ENCODE results near the gene ADCY9. TPM values are rescaled to one million over a fixed set of nuclear protein-coding genes. Genes with fewer than 3 reads are reported as not detected.
"Not testable (repeated sequence)": the region's sequence is repeated elsewhere in the genome, so short reads cannot be mapped to it uniquely, and the experiment has no call there.

Gene ADCY9
- total and polyA plus RNA-seq, 2 donors (not counting 1 experiment from before 2014, with no cell fraction given), result 1.7 to 2.1 TPM

DNA sequence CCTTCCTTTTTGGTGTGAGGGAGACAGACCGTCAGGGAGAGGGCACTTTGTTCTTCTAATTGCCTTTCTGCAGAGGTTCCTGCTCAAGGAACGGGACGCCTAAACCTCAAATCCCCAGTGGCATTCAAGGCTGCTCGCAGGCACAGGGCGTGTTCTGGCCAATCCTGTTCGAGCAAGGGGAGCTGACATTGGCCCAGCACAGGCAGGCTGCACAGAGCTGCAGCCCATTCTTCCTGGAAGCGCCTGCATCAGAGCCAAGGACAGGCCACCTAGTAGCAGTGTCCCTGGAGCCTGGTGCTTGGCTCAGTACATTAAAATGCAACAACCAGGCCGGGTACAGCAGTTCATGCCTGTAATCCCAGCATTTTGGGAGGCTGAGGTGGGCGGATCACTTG lies 163.5 kb downstream of the ADCY9 start:
- ChIA-PET CTCF (interaction anchor here (1.2 kb wide), 1 partner anchor 18 kb away, joined by 4 read pairs; no protein-coding TSS in a partner anchor), POLR2A (no interaction called here)
- no peak overlapping the region for H3K27ac Mint-ChIP-seq
- H3K9me3 ChIP-seq (ENCODE audit: control extremely low read depth in 1 of 3, control insufficient read depth in 2 of 3, insufficient read depth in 1 of 3, low read length in 2 of 3), result peaks cover 0 to 3% (median 0%) of the 10 kb centered on the region in 3 donors
- ATAC-seq (ENCODE audit: low read depth), result no peak
- H3K9me3 Mint-ChIP-seq (ENCODE audit: insufficient read depth), result no peaks in the 10 kb centered on the region
- no peak overlapping the region for H3K4me3 Mint-ChIP-seq
- no peaks in the 10 kb centered on the region for H3K79me2 ChIP-seq (ENCODE audit: control insufficient read depth, insufficient read depth, low read length)
- H3K4me1 Mint-ChIP-seq, result no peaks in the 10 kb centered on the region
- TF ChIP-seq EZH2 (IDR thresholded peaks at IDR 0.05; ENCODE audit: borderline replicate concordance, insufficient read depth, low read depth, low read length, poor library complexity, severe bottlenecking), result no peak
- no peak for TF ChIP-seq CTCF (IDR thresholded peaks at IDR 0.05)
- H3K9ac ChIP-seq (ENCODE audit: low read length), result no peak overlapping the region
- H3K4me3 ChIP-seq (ENCODE audit: control extremely low read depth in 1 of 5, extremely low read depth in 1 of 5, insufficient read depth in 1 of 5, low read depth in 2 of 5, low read length in 4 of 5), result no peak overlapping the region
- no peak for DNase-seq
- H3K36me3 ChIP-seq (replicated peaks in 1 of 2; ENCODE audit: control extremely low read depth in 1 of 2, control insufficient read depth in 1 of 2, extremely low read depth in 1 of 2, insufficient read depth in 2 of 2, low read length in 1 of 2), result no peaks in the 10 kb centered on the region
- H2AFZ ChIP-seq (ENCODE audit: insufficient read depth, low read depth, low read length, poor library complexity, severe bottlenecking), result no peak overlapping the region
- WGBS (ENCODE audit: insufficient coverage), result 18% methylated on average over 8 of the region's 9 CpGs
- H3K27ac ChIP-seq (ENCODE audit: low read length in 2 of 2), result no peak overlapping the region
- peaks cover 0 to 21% (median 4%) of the 10 kb centered on the region in 4 experiments for H3K27me3 ChIP-seq (replicated peaks in 1 of 4; ENCODE audit: control extremely low read depth in 1 of 4, control insufficient read depth in 3 of 4, insufficient read depth in 4 of 4, low read length in 3 of 4)
- H4K20me1 ChIP-seq (ENCODE audit: control insufficient read depth, insufficient read depth, low read length, poor library complexity, severe bottlenecking), result no peaks in the 10 kb centered on the region
- H3K27me3 Mint-ChIP-seq, result peaks cover 51% of the 10 kb centered on the region
- H3K4me1 ChIP-seq (ENCODE audit: control insufficient read depth in 2 of 2, insufficient read depth in 2 of 2, low read length in 2 of 2), result no peaks in the 10 kb centered on the region
- no peak overlapping the region for H3K4me2 ChIP-seq (replicated peaks; ENCODE audit: low read depth, low read length, poor library complexity, severe bottlenecking)
- intact Hi-C loops (cut with micrococcal nuclease), result no loop called here

DNA sequence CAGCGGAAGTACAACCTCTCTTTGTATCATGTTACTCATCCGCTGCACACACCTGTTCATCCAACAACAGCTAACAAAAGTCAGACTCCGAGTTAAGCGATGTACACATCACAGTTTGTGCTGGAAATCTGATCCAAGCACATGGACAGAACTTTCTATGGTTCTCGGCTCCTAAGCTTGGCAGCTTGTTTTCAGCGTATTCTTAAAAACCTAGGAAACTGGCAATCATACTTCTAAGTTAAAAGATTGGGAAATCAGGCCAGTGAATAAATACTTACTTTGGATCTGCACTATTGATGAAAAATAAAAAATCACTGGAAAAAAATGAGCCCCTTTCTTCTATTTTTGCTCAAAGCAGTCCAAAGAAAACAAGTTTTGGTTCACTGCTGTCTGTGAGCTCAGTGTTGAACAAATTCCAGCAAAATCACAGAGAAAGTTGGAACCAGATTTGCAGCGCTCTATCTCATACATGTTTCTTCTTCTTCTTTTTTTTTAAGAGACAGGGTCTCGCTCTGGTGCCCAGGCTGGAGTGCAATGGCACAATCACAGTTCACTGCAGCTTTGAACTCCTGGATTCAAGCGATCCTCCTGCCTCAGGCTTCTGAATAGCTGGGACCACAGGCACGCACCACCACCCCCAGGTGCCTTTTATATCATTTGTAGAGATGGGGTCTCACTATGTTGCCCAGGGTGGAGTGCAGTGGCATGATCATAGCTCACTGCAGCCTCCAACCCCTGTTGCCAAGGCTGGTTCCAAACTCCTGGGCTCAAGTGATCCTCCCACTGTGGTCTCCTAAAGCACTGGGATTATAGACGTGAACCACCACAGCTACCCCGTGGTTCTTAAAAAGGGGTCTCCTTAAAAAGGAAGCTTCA lies 164.1 kb downstream of the ADCY9 start:
- H3K36me3 ChIP-seq (replicated peaks in 1 of 2; ENCODE audit: control extremely low read depth in 1 of 2, control insufficient read depth in 1 of 2, extremely low read depth in 1 of 2, insufficient read depth in 2 of 2, low read length in 1 of 2), result no peaks in the 10 kb centered on the region
- TF ChIP-seq EZH2 (IDR thresholded peaks at IDR 0.05; ENCODE audit: borderline replicate concordance, insufficient read depth, low read depth, low read length, poor library complexity, severe bottlenecking) (no peak), CTCF (IDR thresholded peaks at IDR 0.05) (no peak)
- H3K4me3 Mint-ChIP-seq, result no peak overlapping the region
- peaks cover 0 to 3% (median 0%) of the 10 kb centered on the region in 3 donors for H3K9me3 ChIP-seq (ENCODE audit: control extremely low read depth in 1 of 3, control insufficient read depth in 2 of 3, insufficient read depth in 1 of 3, low read length in 2 of 3)
- peaks cover 0 to 14% (median 3%) of the 10 kb centered on the region in 4 experiments for H3K27me3 ChIP-seq (replicated peaks in 1 of 4; ENCODE audit: control extremely low read depth in 1 of 4, control insufficient read depth in 3 of 4, insufficient read depth in 4 of 4, low read length in 3 of 4)
- H2AFZ ChIP-seq (ENCODE audit: insufficient read depth, low read depth, low read length, poor library complexity, severe bottlenecking), result no peak overlapping the region
- H3K79me2 ChIP-seq (ENCODE audit: control insufficient read depth, insufficient read depth, low read length), result no peaks in the 10 kb centered on the region
- H3K9me3 Mint-ChIP-seq (ENCODE audit: insufficient read depth), result no peaks in the 10 kb centered on the region
- intact Hi-C loops (cut with micrococcal nuclease), result no loop called here
- CTCF ChIA-PET, result interaction anchor here (1.2 kb wide), 1 partner anchor 18 kb away, joined by 4 read pairs; no protein-coding TSS in a partner anchor
- no peak overlapping the region for H3K27ac Mint-ChIP-seq
- no peak overlapping the region for H3K4me2 ChIP-seq (replicated peaks; ENCODE audit: low read depth, low read length, poor library complexity, severe bottlenecking)
- WGBS (ENCODE audit: insufficient coverage), result 90% methylated on average over 5 of the region's 12 CpGs
- H3K4me1 ChIP-seq (ENCODE audit: control insufficient read depth in 2 of 2, insufficient read depth in 2 of 2, low read length in 2 of 2), result no peaks in the 10 kb centered on the region
- no peaks in the 10 kb centered on the region for H4K20me1 ChIP-seq (ENCODE audit: control insufficient read depth, insufficient read depth, low read length, poor library complexity, severe bottlenecking)
- POLR2A ChIA-PET, result no interaction called here
- DNase-seq (no peak), ATAC-seq (ENCODE audit: low read depth) (no peak)
- H3K4me3 ChIP-seq (ENCODE audit: control extremely low read depth in 1 of 5, extremely low read depth in 1 of 5, insufficient read depth in 1 of 5, low read depth in 2 of 5, low read length in 4 of 5), result no peak overlapping the region
- no peaks in the 10 kb centered on the region for H3K4me1 Mint-ChIP-seq
- no peak overlapping the region for H3K9ac ChIP-seq (ENCODE audit: low read length)
- H3K27ac ChIP-seq (ENCODE audit: low read length in 2 of 2), result no peak overlapping the region
- peaks cover 48% of the 10 kb centered on the region for H3K27me3 Mint-ChIP-seq

- H4K20me1 ChIP-seq (ENCODE audit: control insufficient read depth, insufficient read depth, low read length, poor library complexity, severe bottlenecking); H3K4me1 Mint-ChIP-seq; POLR2A ChIA-PET; DNase-seq; intact Hi-C loops (cut with micrococcal nuclease); CTCF ChIA-PET; H3K4me3 Mint-ChIP-seq; H3K36me3 ChIP-seq (replicated peaks in 1 of 2; ENCODE audit: control extremely low read depth in 1 of 2, control insufficient read depth in 1 of 2, extremely low read depth in 1 of 2, insufficient read depth in 2 of 2, low read length in 1 of 2); H3K4me3 ChIP-seq (ENCODE audit: control extremely low read depth in 1 of 5, extremely low read depth in 1 of 5, insufficient read depth in 1 of 5, low read depth in 2 of 5, low read length in 4 of 5); H2AFZ ChIP-seq (ENCODE audit: insufficient read depth, low read depth, low read length, poor library complexity, severe bottlenecking); H3K9ac ChIP-seq (ENCODE audit: low read length); H3K4me2 ChIP-seq (replicated peaks; ENCODE audit: low read depth, low read length, poor library complexity, severe bottlenecking); ATAC-seq (ENCODE audit: low read depth); H3K9me3 ChIP-seq (ENCODE audit: control extremely low read depth in 1 of 3, control insufficient read depth in 2 of 3, insufficient read depth in 1 of 3, low read length in 2 of 3); H3K27ac ChIP-seq (ENCODE audit: low read length in 2 of 2); H3K4me1 ChIP-seq (ENCODE audit: control insufficient read depth in 2 of 2, insufficient read depth in 2 of 2, low read length in 2 of 2); H3K79me2 ChIP-seq (ENCODE audit: control insufficient read depth, insufficient read depth, low read length); H3K9me3 Mint-ChIP-seq (ENCODE audit: insufficient read depth); H3K27ac Mint-ChIP-seq: not testable (repeated sequence)
- H3K27me3 ChIP-seq (replicated peaks in 1 of 4; ENCODE audit: control extremely low read depth in 1 of 4, control insufficient read depth in 3 of 4, insufficient read depth in 4 of 4, low read length in 3 of 4), result peaks cover 0 to 14% (median 3%) of the 10 kb centered on the region in 4 experiments
- 81% methylated on average over 2 of the region's 5 CpGs for WGBS (ENCODE audit: insufficient coverage)
- peaks cover 43% of the 10 kb centered on the region for H3K27me3 Mint-ChIP-seq
Observed at GRCh38 chr16:3951380-3951779, 164.9 kb downstream of the ADCY9 start.

Measured in B cell (primary cell).